ENCODE results near the gene EYA2. TPM values are rescaled to one million over a fixed set of nuclear protein-coding genes. Genes with fewer than 3 reads are reported as not detected.

The EYA2 gene
- total RNA-seq, 1 donor from 2014 or later, result not detected

DNA sequence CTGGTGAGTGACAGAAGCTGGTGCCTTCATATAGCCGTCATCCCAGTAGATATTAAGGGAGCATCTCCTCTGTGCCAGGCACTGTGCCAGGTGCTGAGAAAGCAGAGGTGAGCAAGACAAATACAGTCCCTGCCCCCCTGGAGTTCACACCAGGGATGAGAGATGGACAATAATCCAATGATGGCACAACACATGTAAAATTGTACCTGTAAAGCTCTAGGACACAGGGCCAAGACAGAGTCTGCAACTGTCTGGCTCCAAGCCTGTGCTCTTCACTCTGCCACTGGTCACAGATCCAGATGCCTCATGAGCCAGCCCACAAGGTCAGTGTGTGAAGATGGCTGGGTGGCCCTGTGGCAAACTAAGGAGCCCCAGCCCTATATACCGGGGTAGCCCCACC lies 133.8 kb downstream of the EYA2 start:
- Histone ChIP-seq H3K36me3 (ENCODE audit: control insufficient read depth, insufficient read depth, low read length) (no peaks in the 10 kb centered on the region), H3K4me3 (ENCODE audit: low read depth, low read length) (no peak overlapping the region), H3K27me3 (ENCODE audit: control insufficient read depth, insufficient read depth, low read length) (no peaks in the 10 kb centered on the region)
- no peak for DNase-seq (ENCODE audit: low read depth)
- TF ChIP-seq, protein P1, sequence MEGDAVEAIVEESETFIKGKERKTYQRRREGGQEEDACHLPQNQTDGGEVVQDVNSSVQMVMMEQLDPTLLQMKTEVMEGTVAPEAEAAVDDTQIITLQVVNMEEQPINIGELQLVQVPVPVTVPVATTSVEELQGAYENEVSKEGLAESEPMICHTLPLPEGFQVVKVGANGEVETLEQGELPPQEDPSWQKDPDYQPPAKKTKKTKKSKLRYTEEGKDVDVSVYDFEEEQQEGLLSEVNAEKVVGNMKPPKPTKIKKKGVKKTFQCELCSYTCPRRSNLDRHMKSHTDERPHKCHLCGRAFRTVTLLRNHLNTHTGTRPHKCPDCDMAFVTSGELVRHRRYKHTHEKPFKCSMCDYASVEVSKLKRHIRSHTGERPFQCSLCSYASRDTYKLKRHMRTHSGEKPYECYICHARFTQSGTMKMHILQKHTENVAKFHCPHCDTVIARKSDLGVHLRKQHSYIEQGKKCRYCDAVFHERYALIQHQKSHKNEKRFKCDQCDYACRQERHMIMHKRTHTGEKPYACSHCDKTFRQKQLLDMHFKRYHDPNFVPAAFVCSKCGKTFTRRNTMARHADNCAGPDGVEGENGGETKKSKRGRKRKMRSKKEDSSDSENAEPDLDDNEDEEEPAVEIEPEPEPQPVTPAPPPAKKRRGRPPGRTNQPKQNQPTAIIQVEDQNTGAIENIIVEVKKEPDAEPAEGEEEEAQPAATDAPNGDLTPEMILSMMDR (IDR thresholded peaks at IDR 0.05; ENCODE audit: insufficient read depth, low read length, poor library complexity, severe bottlenecking), result no peak

DNA sequence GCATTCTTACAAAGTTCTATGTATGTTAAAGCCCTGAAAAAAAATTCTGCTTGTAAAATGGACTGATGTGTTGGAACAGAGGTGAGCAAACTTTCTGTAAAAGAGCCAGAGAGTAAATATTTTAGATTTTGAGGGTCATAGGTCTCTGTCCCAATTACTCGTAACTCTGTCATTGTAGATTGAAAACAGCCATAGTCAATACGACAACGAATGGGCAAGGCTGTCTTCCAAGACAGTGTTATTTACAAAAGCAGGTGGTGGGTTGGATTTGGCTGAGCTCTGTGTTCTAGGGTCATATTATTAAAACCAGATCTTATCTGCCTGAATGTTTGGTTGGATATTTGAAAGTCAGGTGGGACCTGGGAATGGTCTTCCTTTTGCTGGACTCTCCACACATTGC lies 135.2 kb downstream of the EYA2 start:
- no peak for DNase-seq (ENCODE audit: low read depth)
- H3K36me3 ChIP-seq (ENCODE audit: control insufficient read depth, insufficient read depth, low read length), result no peaks in the 10 kb centered on the region
- TF ChIP-seq, protein P1 (IDR thresholded peaks at IDR 0.05; ENCODE audit: insufficient read depth, low read length, poor library complexity, severe bottlenecking), result no peak
- H3K27me3 ChIP-seq (ENCODE audit: control insufficient read depth, insufficient read depth, low read length), result no peaks in the 10 kb centered on the region
- no peak overlapping the region for H3K4me3 ChIP-seq (ENCODE audit: low read depth, low read length)

DNA sequence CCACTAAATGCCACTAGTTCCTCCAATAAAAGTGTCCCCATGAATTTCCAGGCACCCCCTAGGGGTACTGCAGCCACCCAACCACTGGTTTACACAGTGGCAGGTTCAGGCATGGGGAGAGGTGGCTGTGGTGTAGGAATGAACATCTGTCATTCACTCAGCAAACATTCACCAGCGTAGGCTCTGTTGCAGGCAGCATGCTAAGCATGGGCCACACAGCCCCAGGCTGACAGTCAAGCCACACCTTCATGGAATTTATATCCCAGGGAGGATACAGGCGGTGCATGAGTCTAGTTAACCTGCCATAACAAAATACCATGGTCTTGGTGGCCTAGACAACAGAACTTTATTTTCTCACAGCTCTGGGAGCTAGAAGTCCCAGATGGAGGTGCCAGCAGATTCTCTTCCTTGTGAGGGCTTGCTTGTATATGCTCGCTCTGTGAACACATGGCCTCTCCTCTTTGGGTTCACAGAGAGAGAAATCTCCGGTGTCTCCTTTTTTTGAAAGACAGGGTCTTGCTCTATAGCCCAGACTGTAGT lies 135.7 kb downstream of the EYA2 start:
- Histone ChIP-seq H3K36me3 (ENCODE audit: control insufficient read depth, insufficient read depth, low read length) (no peaks in the 10 kb centered on the region), H3K27me3 (ENCODE audit: control insufficient read depth, insufficient read depth, low read length) (no peaks in the 10 kb centered on the region), H3K4me3 (ENCODE audit: low read depth, low read length) (no peak overlapping the region)
- DNase-seq (ENCODE audit: low read depth), result no peak
- TF ChIP-seq, protein P1 (IDR thresholded peaks at IDR 0.05; ENCODE audit: insufficient read depth, low read length, poor library complexity, severe bottlenecking), result no peak

DNA sequence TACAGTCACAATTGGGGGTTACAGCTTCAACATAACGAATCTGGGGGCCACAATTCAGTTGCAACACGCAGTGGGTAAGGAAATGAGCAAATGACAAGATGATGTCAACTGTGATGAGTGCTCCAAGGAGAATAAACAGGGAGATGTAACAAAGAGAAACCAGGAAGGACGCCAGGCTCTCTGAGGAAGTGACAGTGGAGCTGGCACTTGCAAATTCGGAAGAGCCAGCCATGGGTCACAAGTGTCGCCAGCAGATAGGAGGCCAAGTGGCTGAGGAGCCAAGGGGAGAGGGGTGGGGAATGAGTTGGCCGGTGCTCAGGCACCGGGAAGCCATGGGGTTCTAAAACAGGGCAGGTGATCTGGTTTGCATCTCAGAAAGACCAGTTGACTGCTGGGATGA lies 136.4 kb downstream of the EYA2 start:
- no peaks in the 10 kb centered on the region for H3K36me3 ChIP-seq (ENCODE audit: control insufficient read depth, insufficient read depth, low read length)
- TF ChIP-seq, protein P1 (IDR thresholded peaks at IDR 0.05; ENCODE audit: insufficient read depth, low read length, poor library complexity, severe bottlenecking), result no peak

DNA sequence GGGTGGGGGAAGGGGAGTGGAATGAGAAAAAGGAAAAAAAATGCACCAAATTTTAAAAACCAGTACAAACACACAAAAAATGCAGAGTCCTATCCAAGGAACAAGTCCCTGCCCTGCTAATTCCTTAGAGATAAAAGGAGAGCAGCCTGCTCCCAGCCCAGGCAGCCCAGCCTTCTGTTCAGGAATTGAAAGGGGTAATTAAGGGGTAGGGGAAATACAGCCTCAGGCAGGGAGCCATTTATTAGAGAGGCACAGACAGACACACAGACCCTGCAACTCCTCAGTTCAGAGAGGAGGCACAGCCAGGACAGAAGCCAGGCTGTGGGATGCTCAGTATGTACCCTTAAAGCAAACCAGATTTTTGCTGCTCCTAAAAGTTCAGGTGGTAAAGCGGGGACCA lies 137.2 kb downstream of the EYA2 start:
- Histone ChIP-seq H3K36me3 (ENCODE audit: control insufficient read depth, insufficient read depth, low read length) (no peaks in the 10 kb centered on the region), H3K27me3 (ENCODE audit: control insufficient read depth, insufficient read depth, low read length) (no peaks in the 10 kb centered on the region), H3K4me3 (ENCODE audit: low read depth, low read length) (no peak overlapping the region)
- no peak for DNase-seq (ENCODE audit: low read depth)
- TF ChIP-seq, protein P1 (IDR thresholded peaks at IDR 0.05; ENCODE audit: insufficient read depth, low read length, poor library complexity, severe bottlenecking), result no peak

More for the DNA sequence above, 136.4 kb downstream of the EYA2 start:
- no peak overlapping the region for H3K4me3 ChIP-seq (ENCODE audit: low read depth, low read length)
- no peaks in the 10 kb centered on the region for H3K27me3 ChIP-seq (ENCODE audit: control insufficient read depth, insufficient read depth, low read length)
- DNase-seq (ENCODE audit: low read depth), result no peak

DNA sequence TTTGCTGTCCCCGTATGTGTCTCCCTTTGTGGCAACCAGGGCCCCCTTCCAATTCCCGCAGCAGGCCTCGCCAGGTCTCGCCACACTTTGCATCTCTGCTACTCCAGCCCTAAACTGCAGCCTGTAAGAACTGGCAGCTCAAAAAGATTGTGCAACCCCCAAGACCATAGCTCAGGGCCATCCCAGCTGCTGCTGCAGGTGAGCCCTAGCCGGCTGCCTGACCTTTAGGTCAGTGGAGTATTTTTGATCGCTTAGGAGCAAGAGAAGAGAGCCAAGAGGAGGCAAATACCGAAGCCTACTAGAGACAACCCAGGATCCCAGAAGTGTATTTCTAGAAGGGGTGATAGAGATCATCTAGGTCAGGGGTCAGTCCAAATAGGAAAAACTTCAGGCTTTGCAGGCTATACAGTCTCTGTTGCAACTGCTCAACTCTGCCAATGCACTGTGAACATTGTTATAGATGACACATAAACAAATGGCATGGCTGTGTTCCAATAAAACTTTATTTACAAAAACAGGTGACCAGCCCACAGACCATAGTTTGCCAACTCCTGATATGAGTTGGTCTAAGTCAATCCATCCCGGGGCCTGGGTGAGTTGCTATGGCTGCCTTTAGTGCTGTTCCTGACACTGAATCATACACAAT lies 138.4 kb downstream of the EYA2 start:
- Histone ChIP-seq H3K27me3 (ENCODE audit: control insufficient read depth, insufficient read depth, low read length) (no peaks in the 10 kb centered on the region), H3K4me3 (ENCODE audit: low read depth, low read length) (no peak overlapping the region), H3K36me3 (ENCODE audit: control insufficient read depth, insufficient read depth, low read length) (no peaks in the 10 kb centered on the region)
- TF ChIP-seq, protein P1 (IDR thresholded peaks at IDR 0.05; ENCODE audit: insufficient read depth, low read length, poor library complexity, severe bottlenecking), result no peak
- no peak for DNase-seq (ENCODE audit: low read depth)

All from kidney epithelial cell (primary cell).